GM23248 (cell line): Measurements from ENCODE around the gene DNAAF5.

Source experiments
- EZH2 ChIP-seq: fragments of 200-600 bp; sonication (generic); IDR thresholded peaks from 2 replicates; pipeline ENCODE4 v1.6.1; 2018; ENCODE audit warnings: antibody characterized with exemption, mild to moderate bottlenecking; ENCODE audit not compliant: insufficient read depth, poor library complexity, severe bottlenecking
- EZH2phosphoT487 ChIP-seq: fragments of 200-600 bp; sonication (generic); IDR thresholded peaks from 2 replicates; pipeline ENCODE4 v1.6.1; 2018; ENCODE audit warnings: antibody characterized with exemption, moderate library complexity, mild to moderate bottlenecking, low read depth; ENCODE audit not compliant: insufficient read depth

DNA sequence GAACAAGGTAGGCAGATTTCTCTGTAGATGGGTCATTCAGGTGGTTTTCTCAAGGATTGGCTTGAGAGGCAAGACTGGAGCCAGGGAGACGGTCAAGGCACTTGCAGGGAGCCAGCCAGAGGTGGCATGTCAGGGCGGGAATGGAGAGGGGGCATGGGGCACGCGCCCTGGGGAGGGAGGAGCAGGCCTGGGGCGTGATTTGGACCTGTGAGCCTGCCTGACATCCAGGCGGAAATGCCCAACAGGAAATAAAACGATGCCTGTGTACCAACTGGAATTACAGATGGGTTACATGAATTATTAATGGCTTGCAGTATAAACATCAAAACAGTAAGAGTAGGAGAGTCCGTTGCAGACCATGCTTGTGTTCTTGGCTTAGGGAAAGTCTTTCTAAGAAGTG is 97.2 kb downstream of the DNAAF5 start:
- TF ChIP-seq EZH2 (no peak), EZH2phosphoT487 (no peak)
